Nephron progenitor cell (in vitro differentiated cells): ENCODE measurements around the gene HABP2.

Experiments used
- DNase-seq: peaks from one replicate; pipeline ENCODE4 v3.0.0; 2021
- H3K27ac Mint-ChIP-seq: 2 replicates; pipeline ENCODE4 v1.8.0; 2021; ENCODE audit warnings: mild to moderate bottlenecking, moderate library complexity, mixed read lengths
- H3K27me3 Mint-ChIP-seq: 2 replicates; pipeline ENCODE4 v1.8.0; 2021; ENCODE audit warnings: mild to moderate bottlenecking, low read depth, mixed read lengths; ENCODE audit not compliant: poor library complexity
- H3K36me3 Mint-ChIP-seq: 2 replicates; pipeline ENCODE4 v1.8.0; 2021; ENCODE audit warnings: low read depth, mixed read lengths
- H3K4me1 Mint-ChIP-seq: 2 replicates; pipeline ENCODE4 v1.8.0; 2021; ENCODE audit warnings: mixed read lengths
- H3K4me3 Mint-ChIP-seq: 2 replicates; pipeline ENCODE4 v1.8.0; 2021; ENCODE audit warnings: mild to moderate bottlenecking, moderate library complexity, mixed read lengths
- H3K9me3 Mint-ChIP-seq: 2 replicates; pipeline ENCODE4 v1.8.0; 2021; ENCODE audit warnings: mild to moderate bottlenecking, moderate library complexity, mixed read lengths
- CTCF ChIP-seq: fragments of 200-600 bp; sonication (generic); IDR thresholded peaks from 2 replicates; pipeline ENCODE4 v1.5.0; 2021; ENCODE audit warnings: antibody characterized with exemption

Gene HABP2

GRCh38 chr10:113604572-113604971, 51.7 kb downstream of the HABP2 start:
- H3K27me3 Mint-ChIP-seq: peaks cover 6% of the 10 kb centered on the region
- no peak for TF ChIP-seq CTCF
- H3K36me3 Mint-ChIP-seq: no peaks in the 10 kb centered on the region
- H3K9me3 Mint-ChIP-seq: no peaks in the 10 kb centered on the region
- H3K27ac Mint-ChIP-seq: no peak overlapping the region
- no peak for DNase-seq
- no peak overlapping the region for H3K4me3 Mint-ChIP-seq
- H3K4me1 Mint-ChIP-seq: peaks cover 9% of the 10 kb centered on the region

DNA sequence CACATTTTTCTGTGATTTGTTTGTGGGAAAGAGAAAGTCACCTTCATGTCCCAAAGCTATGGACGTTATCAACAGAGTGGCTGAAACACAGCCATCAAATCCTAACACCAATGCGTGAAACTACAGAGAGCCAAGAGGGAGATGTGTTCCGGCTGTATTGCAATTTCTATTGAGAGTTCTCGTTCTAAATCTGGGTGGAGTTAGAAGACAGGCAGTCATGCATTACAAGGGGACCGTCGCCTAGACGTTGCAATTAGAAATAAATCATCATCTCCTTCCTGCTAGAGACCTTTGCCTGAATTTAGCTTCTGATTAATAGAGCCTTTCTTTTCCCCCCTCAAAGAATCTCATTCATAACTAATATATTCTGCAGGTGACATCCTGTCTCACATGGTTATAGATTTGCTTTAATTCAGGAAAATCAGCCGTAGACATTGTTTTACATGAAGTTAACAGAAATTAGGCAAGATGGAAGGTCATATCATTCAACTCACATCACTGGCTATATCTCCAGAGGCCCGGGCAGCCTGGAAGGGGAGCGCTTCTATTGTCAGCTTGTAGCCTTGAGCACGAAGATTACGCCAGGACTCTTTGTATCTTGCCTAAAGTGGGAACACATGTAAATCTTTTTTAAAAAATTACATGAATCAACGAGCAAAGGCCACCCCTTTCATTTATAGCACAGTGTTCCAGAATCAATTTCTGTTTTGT, 52.6 kb downstream of the HABP2 start:
- no peak for TF ChIP-seq CTCF
- no peak for DNase-seq
- no peak overlapping the region for H3K27ac Mint-ChIP-seq
- H3K27me3 Mint-ChIP-seq: peaks cover 6% of the 10 kb centered on the region
- no peak overlapping the region for H3K4me3 Mint-ChIP-seq
- H3K36me3 Mint-ChIP-seq: no peaks in the 10 kb centered on the region
- H3K9me3 Mint-ChIP-seq: no peaks in the 10 kb centered on the region
- H3K4me1 Mint-ChIP-seq: peaks cover 11% of the 10 kb centered on the region

DNA sequence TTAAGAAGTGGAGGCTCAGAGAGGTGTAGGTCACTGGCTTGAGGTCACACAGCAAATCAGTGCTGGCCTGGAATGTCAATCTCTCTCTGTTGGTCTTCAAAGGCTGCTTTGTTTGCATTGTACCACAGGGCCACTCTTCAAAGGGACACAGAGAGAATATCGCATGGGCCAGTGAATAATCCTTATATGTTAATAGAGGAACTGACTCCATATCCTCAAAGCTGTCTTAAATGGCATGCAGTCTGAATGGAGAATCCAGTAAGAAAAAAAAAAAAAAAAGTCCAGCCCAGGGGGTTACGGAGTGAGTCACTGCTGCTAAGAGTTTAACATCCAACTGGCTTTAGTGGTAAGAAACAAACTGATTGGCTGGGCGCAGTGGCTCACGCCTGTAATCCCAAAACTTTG, 56.9 kb downstream of the HABP2 start:
- Mint-ChIP-seq H3K36me3 (no peaks in the 10 kb centered on the region), H3K27ac (no peak overlapping the region), H3K9me3 (no peaks in the 10 kb centered on the region), H3K27me3 (peaks cover 17% of the 10 kb centered on the region), H3K4me3 (no peak overlapping the region), H3K4me1 (peaks cover 24% of the 10 kb centered on the region)
- TF ChIP-seq CTCF: no peak
- no peak for DNase-seq

- DNase-seq: peak; percentile 48
- Mint-ChIP-seq H3K27ac (no peak overlapping the region), H3K4me1 (peaks cover 15% of the 10 kb centered on the region)
Observed at GRCh38 chr10:113610631-113611601, 58.1 kb downstream of the HABP2 start.

GRCh38 chr10:113612154-113612553, 59.3 kb downstream of the HABP2 start:
- Mint-ChIP-seq H3K4me1 (peaks cover 27% of the 10 kb centered on the region), H3K27ac (no peak overlapping the region), H3K36me3 (no peaks in the 10 kb centered on the region), H3K4me3 (no peak overlapping the region), H3K9me3 (no peaks in the 10 kb centered on the region), H3K27me3 (peaks cover 14% of the 10 kb centered on the region)
- DNase-seq: no peak
- no peak for TF ChIP-seq CTCF

More at GRCh38 chr10:113610631-113611601, 58.1 kb downstream of the HABP2 start:
- TF ChIP-seq CTCF: no peak
- Mint-ChIP-seq H3K36me3 (no peaks in the 10 kb centered on the region), H3K4me3 (peak overlapping the region; percentile 25), H3K27me3 (peaks cover 17% of the 10 kb centered on the region), H3K9me3 (no peaks in the 10 kb centered on the region)
